NAMALWA (cell line): ENCODE measurements around the gene SMAD1.
"Not testable (repeated sequence)": the region's sequence is repeated elsewhere in the genome, so short reads cannot be mapped to it uniquely, and the experiment has no call there.

Source experiments
- DNase-seq: peaks from one replicate; pipeline ENCODE4 v3.0.0-alpha.2; 2015; ENCODE audit warnings: low spot score

SMAD1 gene

GRCh38 chr4:145528601-145529000 is 46.9 kb downstream of the SMAD1 start:
- no peak for DNase-seq

DNA sequence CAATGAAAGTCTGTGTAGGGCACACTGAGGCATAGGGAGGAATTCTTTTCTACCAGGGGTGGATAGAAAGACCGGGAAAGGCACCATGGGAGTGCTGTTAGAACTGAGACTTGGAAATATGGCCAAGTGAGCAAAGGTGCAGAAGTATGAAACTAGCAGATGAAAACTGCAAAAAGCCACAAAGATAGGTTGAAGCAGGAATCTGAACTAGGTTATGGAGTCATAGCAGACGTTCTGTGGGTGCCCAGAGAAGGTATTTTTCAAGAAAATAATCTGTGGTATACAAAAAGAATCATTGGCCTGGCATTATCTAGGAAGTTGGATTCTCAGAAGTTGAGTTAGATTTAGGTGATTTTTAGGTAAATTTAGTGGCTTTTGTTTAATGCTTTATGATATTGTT is 48.5 kb downstream of the SMAD1 start:
- DNase-seq: no peak

- peak; percentile 46 for DNase-seq
Measured at GRCh38 chr4:145530662-145531061, 49.0 kb downstream of the SMAD1 start.

DNA sequence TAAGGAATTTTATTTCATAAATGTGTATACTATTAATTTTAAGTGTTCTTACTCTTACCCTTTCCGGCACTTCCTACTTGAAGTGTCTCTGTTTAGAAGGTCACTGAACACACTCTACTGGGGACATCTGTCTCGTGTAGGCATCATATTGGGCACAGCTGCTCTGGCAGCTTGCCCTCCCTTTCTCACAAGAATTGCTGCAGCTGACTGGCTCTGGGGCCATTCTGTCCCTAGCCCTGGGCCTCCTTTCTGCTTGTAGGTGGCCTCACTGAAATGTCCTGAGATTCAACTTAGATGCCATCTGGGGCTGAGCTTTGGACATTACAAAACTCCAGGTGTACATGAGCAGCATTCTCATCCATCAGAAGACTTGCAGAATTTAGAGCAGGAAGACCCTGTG is 49.6 kb downstream of the SMAD1 start:
- peak; percentile 86 for DNase-seq

- DNase-seq: peak; percentile 26
Measured at GRCh38 chr4:145531859-145532258, 50.2 kb downstream of the SMAD1 start.

GRCh38 chr4:145533001-145533400 is 51.3 kb downstream of the SMAD1 start:
- DNase-seq: no peak

- DNase-seq: not testable (repeated sequence)
Measured at GRCh38 chr4:145533415-145533814, 51.8 kb downstream of the SMAD1 start.

DNA sequence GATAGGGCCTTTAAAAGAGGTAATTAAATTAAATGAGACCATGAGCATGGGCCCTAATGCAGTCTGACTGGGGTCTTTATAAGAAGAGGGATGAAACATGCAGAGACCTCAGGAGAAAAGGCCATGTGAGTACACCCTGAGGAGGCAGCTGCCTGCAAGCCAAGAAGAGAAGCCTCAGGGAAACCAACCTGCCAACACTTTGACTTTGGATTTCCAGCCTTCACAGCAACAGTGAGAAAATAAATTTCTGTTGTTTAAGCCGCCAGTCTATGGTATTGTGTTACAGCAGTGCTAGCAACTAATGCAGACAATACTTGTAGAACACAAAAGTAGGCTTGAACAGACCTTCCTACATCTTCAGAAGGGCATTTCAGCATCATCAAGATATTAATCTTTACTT is 52.3 kb downstream of the SMAD1 start:
- no peak for DNase-seq

DNA sequence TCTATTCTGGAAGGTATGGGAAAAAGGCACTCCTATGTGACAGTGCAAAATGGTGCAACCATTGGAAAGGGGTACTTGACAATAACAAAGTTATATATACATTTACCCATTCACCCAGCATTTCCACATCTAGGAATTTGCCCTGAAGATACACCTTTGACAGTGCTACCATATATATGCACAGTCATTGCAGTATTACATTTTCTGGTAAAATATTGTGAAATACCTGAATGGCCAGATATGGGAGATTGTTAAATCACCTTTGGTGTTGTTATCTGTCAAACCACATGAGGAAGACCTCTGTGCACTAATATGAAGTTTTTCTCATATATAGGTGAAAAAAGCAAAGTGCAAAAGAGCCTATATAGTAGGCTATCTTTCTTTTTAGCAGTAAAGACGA is 53.5 kb downstream of the SMAD1 start:
- DNase-seq: no peak

DNA sequence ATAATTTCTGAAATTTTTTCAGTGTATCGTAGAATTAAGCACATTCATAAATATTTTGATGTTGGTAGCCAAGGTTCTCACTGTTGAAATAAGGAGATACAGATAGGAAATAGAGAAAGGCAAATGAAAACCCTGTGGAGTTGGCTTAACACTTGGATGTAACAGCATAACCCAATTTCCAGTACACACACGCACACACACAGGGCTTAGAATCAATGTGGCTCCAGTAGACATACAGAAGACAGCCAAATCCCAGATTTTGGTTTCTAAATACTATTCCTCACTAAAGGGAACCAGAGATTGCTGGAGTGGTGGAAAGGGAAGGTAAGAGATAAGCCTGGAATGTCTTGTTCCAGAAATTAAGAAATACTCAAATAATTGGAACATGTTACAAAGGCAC is 54.4 kb downstream of the SMAD1 start:
- no peak for DNase-seq

DNA sequence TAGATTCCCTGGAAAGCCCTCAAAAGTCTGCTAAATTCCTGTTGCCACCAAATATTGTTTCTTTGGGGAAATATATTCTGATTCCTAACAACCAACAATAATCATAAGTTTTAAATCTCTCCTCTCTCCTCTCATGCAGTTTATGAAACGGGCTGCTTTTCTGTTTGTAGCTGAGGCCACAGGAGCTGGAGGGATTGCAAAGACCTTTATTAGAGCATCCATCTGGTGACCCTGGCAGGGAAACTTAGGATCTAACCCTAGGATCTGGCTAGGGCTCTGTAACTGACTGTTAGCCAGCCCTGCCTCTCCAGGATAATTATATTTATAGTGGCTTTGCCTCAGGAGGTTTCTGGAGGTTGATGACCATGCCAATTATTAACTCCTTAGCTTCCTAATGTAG is 56.9 kb downstream of the SMAD1 start:
- no peak for DNase-seq

GRCh38 chr4:145539671-145540070 is 58.0 kb downstream of the SMAD1 start:
- no peak for DNase-seq

DNA sequence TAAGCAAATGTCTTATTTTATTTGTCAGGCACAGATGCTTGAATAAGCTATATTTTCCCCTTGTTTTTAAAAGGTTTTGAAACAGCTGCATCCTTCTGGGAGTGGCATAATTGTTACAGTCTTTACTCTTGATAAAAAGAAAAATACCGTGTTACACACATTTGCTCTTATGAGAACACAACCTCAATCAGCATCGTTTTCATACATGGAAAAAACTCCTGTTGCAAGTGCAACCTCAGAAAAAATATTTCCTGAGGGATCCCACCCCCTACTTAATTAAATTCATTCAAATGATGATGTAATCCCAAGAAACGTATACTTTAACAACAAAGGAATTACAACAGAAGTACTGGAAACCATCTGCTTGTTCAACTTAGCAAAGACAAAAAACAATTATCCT is 58.6 kb downstream of the SMAD1 start:
- DNase-seq: no peak

- DNase-seq: no peak
Measured at GRCh38 chr4:145541346-145541745, 59.7 kb downstream of the SMAD1 start.

DNA sequence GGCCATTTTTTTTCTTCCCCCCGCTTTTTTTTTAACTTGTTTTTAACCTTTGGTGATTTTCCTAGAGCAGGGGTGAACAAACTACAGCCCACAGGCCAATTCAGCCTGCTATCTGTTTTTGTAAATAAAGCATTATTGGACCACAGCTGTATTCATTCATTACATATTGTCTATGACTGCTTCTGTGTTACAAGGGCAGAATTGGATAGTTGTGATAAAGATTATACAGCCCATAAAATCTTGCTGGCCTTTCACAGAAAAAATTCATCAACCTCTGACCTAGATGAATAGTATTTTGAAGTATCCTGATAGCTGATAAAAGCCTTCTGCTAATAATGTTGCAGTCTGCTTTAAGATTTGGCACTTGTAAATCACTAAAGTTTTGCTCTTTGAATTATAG is 63.4 kb downstream of the SMAD1 start:
- DNase-seq: no peak

DNA sequence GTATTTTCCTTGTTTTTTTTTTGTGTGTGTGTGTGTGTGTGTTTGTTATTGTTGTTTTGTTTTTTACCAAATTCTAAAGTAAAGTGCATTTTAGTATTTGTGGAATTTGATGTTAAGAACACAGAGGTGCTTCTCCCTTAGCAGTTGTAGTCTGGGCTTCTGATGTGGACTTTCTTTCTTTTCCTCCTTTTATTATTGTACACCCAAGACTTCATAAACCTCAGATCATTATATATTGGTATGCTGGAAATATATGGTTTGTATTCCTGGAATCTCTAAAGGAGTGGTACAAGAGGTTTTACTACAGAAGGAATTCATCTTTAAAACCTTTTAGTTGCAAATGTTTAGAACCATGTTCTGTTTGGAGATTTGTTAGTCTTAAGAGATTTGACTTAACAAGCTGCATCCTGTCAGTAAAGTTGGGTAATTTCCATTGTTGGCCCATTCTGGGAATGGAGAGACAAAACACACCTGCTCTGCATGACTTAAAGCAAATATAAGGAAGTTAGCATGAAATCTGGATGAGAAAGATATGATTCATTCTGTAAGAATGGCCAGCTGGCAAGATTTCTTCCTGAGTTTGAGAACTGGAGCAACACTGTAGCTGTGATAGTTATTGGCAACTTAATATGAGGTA is 64.0 kb downstream of the SMAD1 start:
- DNase-seq: no peak

GRCh38 chr4:145546175-145546915 is 64.7 kb downstream of the SMAD1 start:
- no peak for DNase-seq

DNA sequence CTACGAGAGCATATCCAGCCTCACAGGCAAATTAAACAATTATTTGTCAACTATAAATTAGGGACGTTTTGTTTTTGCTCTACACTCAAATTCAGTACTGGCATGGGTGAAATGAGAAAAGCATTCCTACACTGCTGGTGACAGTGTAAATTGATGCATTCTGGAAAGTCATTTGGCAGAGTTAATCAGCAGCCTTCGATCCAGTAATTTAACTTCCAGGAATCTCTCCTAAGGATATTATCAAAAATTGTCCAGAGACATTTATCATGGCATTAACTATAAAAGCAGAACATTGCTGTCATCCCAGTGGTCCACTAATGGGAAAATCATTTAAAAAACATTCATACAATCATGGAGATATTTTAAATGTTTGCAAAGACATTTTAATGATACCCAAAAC is 70.0 kb downstream of the SMAD1 start:
- no peak for DNase-seq

- peak; percentile 58 for DNase-seq
Measured at GRCh38 chr4:145552181-145552822, 70.6 kb downstream of the SMAD1 start.

DNA sequence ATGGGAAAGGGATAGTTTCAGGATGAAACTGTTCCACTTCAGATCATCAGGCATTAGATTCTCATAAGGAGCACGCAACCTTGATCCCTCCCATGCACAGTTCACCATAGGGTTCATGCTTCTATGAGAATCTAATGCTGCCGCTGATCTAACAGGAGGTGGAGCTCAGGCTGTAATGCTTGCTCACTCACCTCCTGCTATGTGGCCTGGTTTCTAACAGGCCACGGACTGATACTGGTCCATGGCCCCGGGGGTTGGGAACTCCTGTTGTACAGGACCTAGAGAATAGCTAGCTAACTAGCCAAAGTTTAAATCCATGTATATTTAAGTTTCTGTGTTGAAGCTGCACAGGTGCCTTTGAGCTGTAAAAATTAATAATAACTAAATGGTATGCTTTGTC is 71.7 kb downstream of the SMAD1 start:
- DNase-seq: no peak

GRCh38 chr4:145554691-145555090 is 73.0 kb downstream of the SMAD1 start:
- DNase-seq: no peak

- peak; percentile 74 for DNase-seq
Measured at GRCh38 chr4:145557720-145558119, 76.1 kb downstream of the SMAD1 start.

DNA sequence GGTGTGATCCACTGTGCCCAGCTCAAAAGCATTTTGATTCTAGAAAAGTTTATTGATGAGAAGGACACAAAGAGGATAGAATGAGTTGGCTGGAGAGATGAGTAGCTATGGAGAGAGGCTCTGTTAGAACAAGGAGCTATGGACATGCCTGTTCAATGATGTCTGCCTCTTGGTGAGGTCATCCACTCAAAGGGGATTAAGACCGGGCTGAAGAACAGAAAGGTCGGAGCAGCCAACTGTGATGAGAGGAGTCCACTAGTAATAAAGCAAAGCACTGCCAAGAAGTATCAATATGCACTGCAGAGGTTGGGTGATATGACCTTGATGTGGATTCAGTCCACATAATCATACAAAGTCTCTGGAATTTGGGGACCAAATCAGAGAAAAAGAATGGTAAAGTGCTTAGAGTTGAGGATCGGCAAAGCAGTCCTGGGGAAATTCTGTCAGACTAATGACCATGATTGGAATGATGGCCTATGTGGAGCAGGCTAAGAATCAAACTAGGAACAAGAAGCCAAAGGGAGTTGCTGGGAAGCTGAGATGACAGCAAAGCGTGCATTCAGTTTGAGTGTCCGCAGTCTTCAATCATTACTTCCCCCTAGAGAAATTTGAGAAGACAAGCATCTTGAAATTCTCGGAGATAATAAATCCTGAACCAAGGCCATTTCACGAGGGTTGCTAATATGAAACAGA is 81.8 kb downstream of the SMAD1 start:
- DNase-seq: no peak
